ENCODE data around the gene EVX1.

Gene EVX1

GRCh38 chr7:27247000-27247399, 4.4 kb downstream of the EVX1 start:
- Mint-ChIP-seq H3K27ac (no peak overlapping the region), H3K9me3 (peaks cover 1% of the 10 kb centered on the region), H3K4me3 (no peak overlapping the region), H3K36me3 (peaks cover 2% of the 10 kb centered on the region), H3K27me3 (peaks cover 45% of the 10 kb centered on the region), H3K4me1 (peaks cover 25% of the 10 kb centered on the region)
- ATAC-seq (ENCODE audit: low read depth) (no peak), DNase-seq (ENCODE audit: low spot score in 2 of 2) (no peak)

- Mint-ChIP-seq H3K36me3 (no peaks in the 10 kb centered on the region), H3K4me3 (no peak overlapping the region), H3K27me3 (peaks cover 48% of the 10 kb centered on the region), H3K4me1 (peaks cover 25% of the 10 kb centered on the region), H3K27ac (no peak overlapping the region), H3K9me3 (no peaks in the 10 kb centered on the region)
- DNase-seq (ENCODE audit: low spot score in 2 of 2) (no peak), ATAC-seq (ENCODE audit: low read depth) (no peak)
Observed at GRCh38 chr7:27247452-27248426, 5.1 kb downstream of the EVX1 start.

GRCh38 chr7:27248427-27248806, 5.8 kb downstream of the EVX1 start:
- ATAC-seq (ENCODE audit: low read depth) (no peak), DNase-seq (ENCODE audit: low spot score in 2 of 2) (no peak)
- no peak overlapping the region for H3K4me3 Mint-ChIP-seq
- no peaks in the 10 kb centered on the region for H3K36me3 Mint-ChIP-seq
- H3K9me3 Mint-ChIP-seq = no peaks in the 10 kb centered on the region
- peaks cover 47% of the 10 kb centered on the region for H3K27me3 Mint-ChIP-seq
- H3K27ac Mint-ChIP-seq = no peak overlapping the region
- H3K4me1 Mint-ChIP-seq = peaks cover 24% of the 10 kb centered on the region

- Mint-ChIP-seq H3K36me3 (no peaks in the 10 kb centered on the region), H3K27me3 (peaks cover 48% of the 10 kb centered on the region), H3K9me3 (no peaks in the 10 kb centered on the region), H3K4me3 (peak overlapping the region; percentile 6), H3K27ac (no peak overlapping the region), H3K4me1 (peaks cover 23% of the 10 kb centered on the region)
- ATAC-seq (ENCODE audit: low read depth) (no peak), DNase-seq (ENCODE audit: low spot score in 2 of 2) (peak in 1 of 2 donors; percentile 13)
Observed at GRCh38 chr7:27248911-27249723, 6.5 kb downstream of the EVX1 start.

- Mint-ChIP-seq H3K36me3 (no peaks in the 10 kb centered on the region), H3K9me3 (no peaks in the 10 kb centered on the region), H3K27me3 (peaks cover 43% of the 10 kb centered on the region), H3K27ac (no peak overlapping the region), H3K4me3 (peak overlapping the region; percentile 6), H3K4me1 (peaks cover 21% of the 10 kb centered on the region)
- no peak for ATAC-seq (ENCODE audit: low read depth)
- no peak for DNase-seq (ENCODE audit: low spot score in 2 of 2)
Observed at GRCh38 chr7:27249724-27250556, 7.3 kb downstream of the EVX1 start.

- H3K4me3 Mint-ChIP-seq = no peak overlapping the region
Observed at GRCh38 chr7:27250557-27251070, 8.0 kb downstream of the EVX1 start.

GRCh38 chr7:27251136-27251651, 8.6 kb downstream of the EVX1 start:
- Mint-ChIP-seq H3K9me3 (no peaks in the 10 kb centered on the region), H3K4me1 (peaks cover 19% of the 10 kb centered on the region), H3K27ac (no peak overlapping the region), H3K36me3 (no peaks in the 10 kb centered on the region), H3K4me3 (no peak overlapping the region), H3K27me3 (peaks cover 43% of the 10 kb centered on the region)
- DNase-seq (ENCODE audit: low spot score in 2 of 2) (no peak), ATAC-seq (ENCODE audit: low read depth) (no peak)

More at GRCh38 chr7:27250557-27251070, 8.0 kb downstream of the EVX1 start:
- DNase-seq (ENCODE audit: low spot score in 2 of 2) = no peak
- peaks cover 43% of the 10 kb centered on the region for H3K27me3 Mint-ChIP-seq
- no peak for ATAC-seq (ENCODE audit: low read depth)
- no peaks in the 10 kb centered on the region for H3K36me3 Mint-ChIP-seq
- no peak overlapping the region for H3K27ac Mint-ChIP-seq
- no peaks in the 10 kb centered on the region for H3K9me3 Mint-ChIP-seq
- H3K4me1 Mint-ChIP-seq = peaks cover 19% of the 10 kb centered on the region

GRCh38 chr7:27251652-27252590, 9.3 kb downstream of the EVX1 start:
- Mint-ChIP-seq H3K4me3 (no peak overlapping the region), H3K27me3 (peaks cover 43% of the 10 kb centered on the region), H3K9me3 (no peaks in the 10 kb centered on the region), H3K4me1 (peaks cover 19% of the 10 kb centered on the region), H3K27ac (no peak overlapping the region), H3K36me3 (no peaks in the 10 kb centered on the region)
- DNase-seq (ENCODE audit: low spot score in 2 of 2) (peak in 1 of 2 donors; percentile 30), ATAC-seq (ENCODE audit: low read depth) (no peak)

GRCh38 chr7:27254625-27255024, 12.0 kb downstream of the EVX1 start:
- Mint-ChIP-seq H3K9me3 (no peaks in the 10 kb centered on the region), H3K27me3 (peaks cover 29% of the 10 kb centered on the region), H3K4me3 (no peak overlapping the region), H3K4me1 (peaks cover 8% of the 10 kb centered on the region), H3K27ac (no peak overlapping the region), H3K36me3 (no peaks in the 10 kb centered on the region)
- no peak for ATAC-seq (ENCODE audit: low read depth)
- DNase-seq (ENCODE audit: low spot score in 2 of 2) = no peak

GRCh38 chr7:27260211-27260610, 17.6 kb downstream of the EVX1 start:
- Mint-ChIP-seq H3K9me3 (no peaks in the 10 kb centered on the region), H3K27me3 (peaks cover 7% of the 10 kb centered on the region), H3K4me1 (no peaks in the 10 kb centered on the region), H3K36me3 (no peaks in the 10 kb centered on the region), H3K4me3 (no peak overlapping the region), H3K27ac (no peak overlapping the region)
- ATAC-seq (ENCODE audit: low read depth) (no peak), DNase-seq (ENCODE audit: low spot score in 2 of 2) (no peak)

- DNase-seq (ENCODE audit: low spot score in 2 of 2) = no peak
- H3K27me3 Mint-ChIP-seq = peaks cover 6% of the 10 kb centered on the region
- H3K27ac Mint-ChIP-seq = no peak overlapping the region
- H3K4me3 Mint-ChIP-seq = no peak overlapping the region
- no peaks in the 10 kb centered on the region for H3K4me1 Mint-ChIP-seq
- no peak for ATAC-seq (ENCODE audit: low read depth)
- no peaks in the 10 kb centered on the region for H3K9me3 Mint-ChIP-seq
- no peaks in the 10 kb centered on the region for H3K36me3 Mint-ChIP-seq
Observed at GRCh38 chr7:27262121-27262520, 19.5 kb downstream of the EVX1 start.

- ATAC-seq (ENCODE audit: low read depth) (no peak), DNase-seq (ENCODE audit: low spot score in 2 of 2) (no peak)
- Mint-ChIP-seq H3K27ac (no peak overlapping the region), H3K36me3 (peaks cover under 1% of the 10 kb centered on the region), H3K4me1 (no peaks in the 10 kb centered on the region), H3K9me3 (peaks cover under 1% of the 10 kb centered on the region), H3K4me3 (no peak overlapping the region), H3K27me3 (peaks cover 6% of the 10 kb centered on the region)
Observed at GRCh38 chr7:27263781-27264180, 21.2 kb downstream of the EVX1 start.

All from memory B cell (primary cell).